ENCODE results near the gene PAGE1.
"Not testable (repeated sequence)": the region's sequence is repeated elsewhere in the genome, so short reads cannot be mapped to it uniquely, and the experiment has no call there.

The PAGE1 gene

GRCh38 chrX:49725401-49725800 lies 29.6 kb upstream of the PAGE1 start:
- Histone ChIP-seq H3K36me3 (ENCODE audit: control insufficient read depth, insufficient read depth, low read length) (no peaks in the 10 kb centered on the region), H3K79me2 (no peaks in the 10 kb centered on the region), H3K4me1 (no peaks in the 10 kb centered on the region), H3K4me3 (ENCODE audit: low read depth, low read length) (no peak overlapping the region), H3K4me2 (ENCODE audit: low read length) (no peak overlapping the region), H3K27ac (no peak overlapping the region), H2AFZ (no peak overlapping the region), H3K9ac (no peak overlapping the region), H3K9me3 (ENCODE audit: control insufficient read depth, low read length) (no peaks in the 10 kb centered on the region), H3K27me3 (ENCODE audit: control insufficient read depth, insufficient read depth, low read length) (no peaks in the 10 kb centered on the region)
- TF ChIP-seq CTCF (IDR thresholded peaks at IDR 0.05): no peak

DNA sequence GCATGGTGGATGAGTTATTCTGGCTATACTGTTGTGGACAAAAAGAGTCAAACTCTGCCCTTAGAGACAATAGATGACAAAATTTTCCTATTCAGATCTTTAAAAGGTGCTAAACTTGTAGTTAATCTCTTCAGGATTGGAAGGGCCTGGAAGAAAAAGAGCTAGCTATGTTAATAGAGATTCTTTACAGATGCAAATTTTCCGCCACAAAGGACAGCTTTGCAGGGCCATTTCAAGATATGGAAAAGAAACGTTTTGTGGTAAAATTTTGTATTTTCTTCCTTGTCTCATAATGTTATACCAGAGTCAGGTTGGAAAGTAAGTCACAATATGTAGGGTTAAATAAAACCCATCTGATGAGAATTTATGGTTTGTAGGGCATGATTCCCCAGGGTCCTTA lies 24.3 kb upstream of the PAGE1 start:
- H3K27ac ChIP-seq; H3K4me1 ChIP-seq; H3K4me2 ChIP-seq (ENCODE audit: low read length); H2AFZ ChIP-seq; H3K9me3 ChIP-seq (ENCODE audit: control insufficient read depth, low read length); H3K79me2 ChIP-seq; H3K4me3 ChIP-seq (ENCODE audit: low read depth, low read length); H3K36me3 ChIP-seq (ENCODE audit: control insufficient read depth, insufficient read depth, low read length); H3K27me3 ChIP-seq (ENCODE audit: control insufficient read depth, insufficient read depth, low read length); H3K9ac ChIP-seq: not testable (repeated sequence)

- no peaks in the 10 kb centered on the region for H3K9me3 ChIP-seq (ENCODE audit: control insufficient read depth, low read length)
- H2AFZ ChIP-seq: no peak overlapping the region
- no peak for TF ChIP-seq CTCF (IDR thresholded peaks at IDR 0.05)
Observed at GRCh38 chrX:49712577-49712976, 16.8 kb upstream of the PAGE1 start.

GRCh38 chrX:49710744-49711319 lies 15.0 kb upstream of the PAGE1 start:
- no peak overlapping the region for H3K4me3 ChIP-seq (ENCODE audit: low read depth, low read length)
- no peak overlapping the region for H3K9ac ChIP-seq
- no peaks in the 10 kb centered on the region for H3K27me3 ChIP-seq (ENCODE audit: control insufficient read depth, insufficient read depth, low read length)
- no peak for TF ChIP-seq CTCF (IDR thresholded peaks at IDR 0.05)
- no peaks in the 10 kb centered on the region for H3K9me3 ChIP-seq (ENCODE audit: control insufficient read depth, low read length)
- no peaks in the 10 kb centered on the region for H3K36me3 ChIP-seq (ENCODE audit: control insufficient read depth, insufficient read depth, low read length)
- H2AFZ ChIP-seq: no peak overlapping the region
- peak overlapping the region; percentile 30 for H3K27ac ChIP-seq
- H3K79me2 ChIP-seq: no peaks in the 10 kb centered on the region
- H3K4me2 ChIP-seq (ENCODE audit: low read length): no peak overlapping the region
- H3K4me1 ChIP-seq: no peaks in the 10 kb centered on the region

More at GRCh38 chrX:49712577-49712976, 16.8 kb upstream of the PAGE1 start:
- Histone ChIP-seq H3K27me3 (ENCODE audit: control insufficient read depth, insufficient read depth, low read length) (no peaks in the 10 kb centered on the region), H3K36me3 (ENCODE audit: control insufficient read depth, insufficient read depth, low read length) (no peaks in the 10 kb centered on the region), H3K4me2 (ENCODE audit: low read length) (no peak overlapping the region), H3K27ac (no peak overlapping the region), H3K79me2 (no peaks in the 10 kb centered on the region), H3K4me1 (no peaks in the 10 kb centered on the region), H3K4me3 (ENCODE audit: low read depth, low read length) (no peak overlapping the region), H3K9ac (no peak overlapping the region)

- H3K4me1 ChIP-seq: no peaks in the 10 kb centered on the region
- no peak overlapping the region for H3K27ac ChIP-seq
- no peaks in the 10 kb centered on the region for H3K79me2 ChIP-seq
- no peaks in the 10 kb centered on the region for H3K9me3 ChIP-seq (ENCODE audit: control insufficient read depth, low read length)
- H2AFZ ChIP-seq: no peak overlapping the region
- no peak overlapping the region for H3K4me2 ChIP-seq (ENCODE audit: low read length)
- no peak for TF ChIP-seq CTCF (IDR thresholded peaks at IDR 0.05)
- no peaks in the 10 kb centered on the region for H3K27me3 ChIP-seq (ENCODE audit: control insufficient read depth, insufficient read depth, low read length)
- no peak overlapping the region for H3K9ac ChIP-seq
- H3K4me3 ChIP-seq (ENCODE audit: low read depth, low read length): no peak overlapping the region
- H3K36me3 ChIP-seq (ENCODE audit: control insufficient read depth, insufficient read depth, low read length): no peaks in the 10 kb centered on the region
Observed at GRCh38 chrX:49704691-49705404, 9.1 kb upstream of the PAGE1 start.
